Measurements from ENCODE around the gene BCLAF3.

DNA sequence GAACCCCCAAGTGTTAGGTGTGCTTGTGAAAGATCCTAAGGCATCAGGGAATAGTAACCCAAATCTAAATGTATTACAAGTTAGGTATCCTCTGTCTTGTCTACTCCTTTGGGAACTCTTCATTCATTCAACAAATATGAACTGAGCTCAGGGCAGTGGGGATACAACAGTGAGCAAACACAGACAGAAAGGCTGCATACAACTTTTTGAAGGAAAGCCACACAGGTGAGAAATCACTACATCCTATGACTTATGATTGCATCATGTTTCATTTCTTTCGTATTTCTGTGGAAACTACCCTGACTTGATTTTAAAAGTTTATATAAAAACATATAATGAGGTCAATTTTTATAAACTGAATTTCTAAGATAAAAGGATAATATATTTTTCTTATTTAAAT lies 43.2 kb downstream of the BCLAF3 start:
- TF ChIP-seq POLR2AphosphoS5 (IDR thresholded peaks at IDR 0.05), result no peak
- TF ChIP-seq POLR2A (IDR thresholded peaks at IDR 0.05), result no peak
- TF ChIP-seq, protein P1, sequence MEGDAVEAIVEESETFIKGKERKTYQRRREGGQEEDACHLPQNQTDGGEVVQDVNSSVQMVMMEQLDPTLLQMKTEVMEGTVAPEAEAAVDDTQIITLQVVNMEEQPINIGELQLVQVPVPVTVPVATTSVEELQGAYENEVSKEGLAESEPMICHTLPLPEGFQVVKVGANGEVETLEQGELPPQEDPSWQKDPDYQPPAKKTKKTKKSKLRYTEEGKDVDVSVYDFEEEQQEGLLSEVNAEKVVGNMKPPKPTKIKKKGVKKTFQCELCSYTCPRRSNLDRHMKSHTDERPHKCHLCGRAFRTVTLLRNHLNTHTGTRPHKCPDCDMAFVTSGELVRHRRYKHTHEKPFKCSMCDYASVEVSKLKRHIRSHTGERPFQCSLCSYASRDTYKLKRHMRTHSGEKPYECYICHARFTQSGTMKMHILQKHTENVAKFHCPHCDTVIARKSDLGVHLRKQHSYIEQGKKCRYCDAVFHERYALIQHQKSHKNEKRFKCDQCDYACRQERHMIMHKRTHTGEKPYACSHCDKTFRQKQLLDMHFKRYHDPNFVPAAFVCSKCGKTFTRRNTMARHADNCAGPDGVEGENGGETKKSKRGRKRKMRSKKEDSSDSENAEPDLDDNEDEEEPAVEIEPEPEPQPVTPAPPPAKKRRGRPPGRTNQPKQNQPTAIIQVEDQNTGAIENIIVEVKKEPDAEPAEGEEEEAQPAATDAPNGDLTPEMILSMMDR (IDR thresholded peaks at IDR 0.05 in 8 of 11, conservative IDR thresholded peaks at IDR 0.05 in 3 of 11), result no peak

All from spleen (tissue), 7 donors.